ENCODE data around the gene CEACAM18.
"Not testable (repeated sequence)": the region's sequence is repeated elsewhere in the genome, so short reads cannot be mapped to it uniquely, and the experiment has no call there.

CEACAM18 gene

GRCh38 chr19:51478381-51479234, at the start of gene CEACAM18:
CEACAM18 (plus strand) TSS chr19:51478539.
- no peak for DNase-seq

DNA sequence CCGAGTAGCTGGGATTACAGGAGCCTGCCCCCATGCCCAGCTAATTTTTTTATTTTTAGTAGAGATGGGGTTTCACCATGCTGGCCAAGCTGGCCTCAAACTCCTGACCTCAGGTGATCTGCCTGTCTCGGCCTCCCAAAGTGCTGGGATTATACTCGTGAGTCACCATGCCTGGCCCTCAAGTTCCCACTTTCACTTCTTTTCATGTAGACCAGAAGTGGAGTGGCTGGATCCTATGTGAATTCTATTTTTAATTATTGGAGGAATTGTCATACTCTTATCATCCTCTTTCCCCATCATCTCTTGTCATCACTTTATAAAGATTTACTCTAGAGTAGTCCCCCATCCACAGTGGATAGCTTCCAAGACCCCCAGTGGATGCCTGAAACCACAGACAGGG, 48.1 kb upstream of the CEACAM18 start:
- no peak for DNase-seq

DNA sequence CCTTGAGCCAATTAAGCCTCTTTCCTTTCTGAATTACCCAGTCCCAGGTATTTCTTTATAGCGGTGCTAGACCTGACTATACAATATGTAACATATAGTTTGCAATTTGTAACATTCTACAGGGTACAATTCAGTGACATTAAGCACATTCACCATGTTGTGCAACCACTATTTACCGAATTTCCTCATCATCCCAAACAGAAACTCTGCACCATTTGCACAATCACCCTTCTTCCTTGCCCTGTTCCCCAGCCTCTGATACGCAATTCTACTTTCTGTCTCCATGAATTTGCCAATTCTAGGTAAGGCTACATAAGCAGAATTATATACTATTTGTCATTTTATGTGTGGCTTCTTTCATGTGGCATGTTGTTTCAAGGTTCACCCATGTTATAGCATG, 47.2 kb upstream of the CEACAM18 start:
- DNase-seq = no peak

DNA sequence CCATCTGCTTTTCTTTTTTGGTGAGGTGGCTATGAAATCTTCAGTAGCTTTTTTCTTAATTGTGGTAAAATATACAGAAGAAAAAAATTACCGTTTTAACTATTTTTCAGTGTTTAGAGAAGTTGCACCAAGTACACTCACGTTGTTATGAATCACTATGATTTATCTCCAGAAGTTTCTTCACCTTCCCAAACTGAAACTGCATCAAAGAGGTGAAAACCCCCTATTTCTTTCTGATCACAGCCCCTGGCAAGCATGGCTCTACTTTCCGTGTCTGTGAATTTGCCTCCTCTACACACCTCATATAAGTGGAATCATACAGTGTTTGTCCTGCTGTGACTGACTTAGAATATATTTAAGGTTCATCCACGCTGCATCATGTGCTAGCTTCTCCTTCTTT, 45.3 kb upstream of the CEACAM18 start:
- DNase-seq = no peak

DNA sequence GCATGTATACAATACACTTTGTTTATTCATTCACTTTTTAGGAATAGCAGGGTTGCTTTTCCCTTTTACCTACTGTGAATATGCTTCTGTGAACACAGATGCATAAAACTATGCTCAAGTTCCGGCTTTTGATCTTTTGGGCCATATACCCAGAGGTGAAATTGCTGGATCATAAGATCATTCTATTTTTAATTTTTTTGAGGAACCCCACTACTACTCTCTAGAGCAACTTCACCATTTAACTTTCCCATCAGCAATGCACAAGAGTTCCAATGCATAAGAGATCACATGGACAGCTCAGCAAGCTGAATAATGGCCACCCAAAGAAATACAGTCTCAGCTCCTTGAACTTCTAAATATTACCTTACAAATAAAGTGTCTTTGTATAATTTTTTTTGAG, 43.9 kb upstream of the CEACAM18 start:
- no peak for DNase-seq

DNA sequence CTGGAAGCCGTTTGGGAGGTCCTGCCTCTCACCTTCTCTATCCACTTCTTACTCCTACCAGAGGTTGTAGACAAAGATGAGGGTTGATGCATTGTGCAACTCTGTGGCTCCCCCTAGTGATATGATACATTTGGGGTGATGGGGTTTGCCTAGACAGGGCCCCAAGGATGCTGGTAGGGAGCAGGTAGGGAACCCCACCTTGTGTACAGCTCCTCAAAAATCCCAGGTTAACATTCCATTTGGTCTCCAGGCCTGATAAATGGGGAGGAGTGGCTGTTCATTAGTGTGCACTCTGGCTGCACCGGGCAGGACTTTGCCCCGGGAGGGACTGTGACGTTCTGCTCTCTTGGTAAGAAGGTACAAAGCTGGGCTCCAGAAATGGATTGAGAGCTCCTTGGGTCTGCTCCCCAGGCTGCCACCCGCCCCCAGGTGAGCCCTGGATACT, 39.3 kb upstream of the CEACAM18 start:
- no peak for DNase-seq

GRCh38 chr19:51440052-51440451, 38.3 kb upstream of the CEACAM18 start:
- no peak for DNase-seq

GRCh38 chr19:51440846-51441409, 37.4 kb upstream of the CEACAM18 start:
- no peak for DNase-seq

DNA sequence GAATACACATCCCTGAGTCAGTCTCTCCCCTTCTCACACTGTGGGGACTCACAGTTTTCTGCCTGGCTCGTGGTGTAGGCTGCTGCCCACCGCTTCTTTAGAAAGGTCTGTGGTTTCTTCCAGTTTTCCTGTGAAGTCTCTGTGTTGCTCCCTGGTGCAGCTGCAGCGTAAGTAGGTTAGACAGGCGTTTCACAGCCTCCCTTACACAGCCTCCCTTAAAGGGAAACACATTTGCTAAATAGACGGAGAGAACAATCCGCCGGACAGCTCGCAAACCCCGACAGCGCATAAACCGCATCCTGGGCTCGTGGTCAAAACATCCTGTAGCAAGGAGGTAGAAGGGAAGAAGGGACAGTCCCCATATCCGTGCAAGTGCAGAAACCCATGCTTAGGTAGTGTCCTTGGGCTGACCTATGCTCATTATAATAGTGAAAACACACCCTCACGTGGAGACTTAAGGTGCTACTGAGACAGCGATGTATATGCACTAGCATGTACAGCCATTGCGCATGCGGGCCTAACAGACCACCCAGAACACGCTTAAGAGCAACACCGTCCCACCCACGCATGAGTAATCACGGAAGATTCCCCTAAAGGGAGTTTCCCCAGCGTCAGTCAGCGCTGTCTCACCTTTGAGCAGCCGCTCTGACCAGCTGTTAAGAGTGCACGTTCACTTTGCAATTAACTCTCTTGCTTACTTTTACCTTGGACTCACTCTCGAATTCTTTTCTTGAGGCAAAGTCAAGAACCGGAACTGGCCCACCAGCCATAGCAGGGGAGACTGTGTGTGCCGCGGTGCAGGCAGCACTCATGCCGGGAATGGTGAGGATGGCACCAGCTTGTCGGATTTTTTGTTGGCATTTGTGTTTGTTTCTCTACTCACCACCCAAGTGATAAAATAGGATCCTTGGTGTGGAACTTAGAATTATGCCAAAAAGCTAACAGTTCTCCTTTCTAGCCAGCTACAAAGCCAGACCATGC, 36.6 kb upstream of the CEACAM18 start:
- DNase-seq = no peak

GRCh38 chr19:51447510-51447909, 30.8 kb upstream of the CEACAM18 start:
- not testable (repeated sequence) for DNase-seq

DNA sequence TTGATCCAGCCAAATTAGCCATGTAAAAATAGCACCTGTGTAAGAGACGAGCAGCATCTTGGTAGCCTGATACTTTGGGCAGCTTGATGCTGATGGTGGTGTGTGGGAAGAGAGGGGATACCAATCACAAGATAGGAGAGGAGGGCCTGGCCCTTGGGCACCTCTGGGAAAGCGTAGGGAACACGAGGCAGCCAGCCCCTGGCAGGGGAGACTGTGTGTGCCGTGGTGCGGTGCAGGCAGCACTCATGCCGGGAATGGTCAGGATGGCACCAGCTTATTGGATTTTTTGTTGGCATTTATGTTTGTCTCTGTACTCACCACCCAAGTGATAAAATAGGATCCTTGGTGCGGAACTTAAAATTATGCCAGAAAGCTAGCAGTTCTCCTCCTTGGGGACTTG, 30.3 kb upstream of the CEACAM18 start:
- no peak for DNase-seq

DNA sequence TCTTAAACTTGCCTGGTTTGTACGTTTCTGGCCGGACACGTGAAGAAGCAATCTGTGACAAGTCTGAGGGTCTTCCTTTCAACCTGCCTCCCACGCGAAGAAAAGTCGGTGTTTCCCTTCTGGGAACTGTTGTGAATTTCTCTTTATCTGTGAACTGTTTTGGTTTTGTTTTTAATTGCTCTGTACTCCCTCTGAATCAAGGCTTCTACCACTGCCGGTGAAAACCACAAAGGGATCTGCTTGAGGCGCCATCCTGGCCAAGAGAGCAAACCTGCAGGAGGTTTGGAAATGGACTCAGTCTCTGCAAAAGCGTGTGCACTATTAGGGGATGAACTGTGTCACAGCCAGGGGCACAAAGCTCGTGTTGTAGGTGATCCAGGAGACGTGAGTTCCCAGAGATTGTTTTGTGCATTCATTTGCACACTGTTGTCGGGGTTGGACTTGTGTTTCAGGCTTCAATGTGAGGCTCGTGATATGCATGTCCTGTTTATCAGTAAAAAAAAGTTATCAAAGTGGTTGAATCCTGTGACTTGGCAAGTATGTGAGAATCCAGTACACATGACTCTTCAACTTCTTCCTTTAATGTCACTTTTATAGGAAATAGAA, 29.8 kb upstream of the CEACAM18 start:
- DNase-seq = no peak

DNA sequence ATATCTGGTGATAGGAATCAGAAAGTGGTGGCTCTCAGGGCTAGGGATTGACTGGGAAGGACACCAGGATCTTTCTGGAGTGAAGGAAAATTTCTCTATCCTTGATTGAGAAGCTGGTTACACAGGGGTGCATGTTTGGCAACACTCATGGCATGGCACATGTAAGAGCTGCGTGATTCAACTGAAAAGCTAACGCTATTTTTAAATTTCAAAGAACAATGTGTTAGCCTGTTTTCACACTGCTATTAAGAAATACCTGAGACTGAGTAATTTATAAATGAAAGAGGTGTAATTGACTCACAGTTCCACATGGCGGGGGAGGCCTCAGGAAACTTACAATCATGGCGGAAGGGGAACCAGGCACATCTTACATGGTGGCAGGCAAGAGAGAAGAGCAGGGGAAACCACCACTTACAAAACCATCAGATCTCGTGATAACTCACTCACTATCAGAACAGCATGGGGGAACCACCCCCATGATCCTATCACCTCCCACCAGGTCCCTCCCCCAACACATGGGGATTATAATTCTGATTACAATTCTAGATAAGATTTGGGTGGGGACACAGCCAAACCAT, 27.5 kb upstream of the CEACAM18 start:
- DNase-seq = no peak

GRCh38 chr19:51456541-51457290, 21.6 kb upstream of the CEACAM18 start:
- DNase-seq = peak in 2 of 58 donors; percentile 9 to 36

DNA sequence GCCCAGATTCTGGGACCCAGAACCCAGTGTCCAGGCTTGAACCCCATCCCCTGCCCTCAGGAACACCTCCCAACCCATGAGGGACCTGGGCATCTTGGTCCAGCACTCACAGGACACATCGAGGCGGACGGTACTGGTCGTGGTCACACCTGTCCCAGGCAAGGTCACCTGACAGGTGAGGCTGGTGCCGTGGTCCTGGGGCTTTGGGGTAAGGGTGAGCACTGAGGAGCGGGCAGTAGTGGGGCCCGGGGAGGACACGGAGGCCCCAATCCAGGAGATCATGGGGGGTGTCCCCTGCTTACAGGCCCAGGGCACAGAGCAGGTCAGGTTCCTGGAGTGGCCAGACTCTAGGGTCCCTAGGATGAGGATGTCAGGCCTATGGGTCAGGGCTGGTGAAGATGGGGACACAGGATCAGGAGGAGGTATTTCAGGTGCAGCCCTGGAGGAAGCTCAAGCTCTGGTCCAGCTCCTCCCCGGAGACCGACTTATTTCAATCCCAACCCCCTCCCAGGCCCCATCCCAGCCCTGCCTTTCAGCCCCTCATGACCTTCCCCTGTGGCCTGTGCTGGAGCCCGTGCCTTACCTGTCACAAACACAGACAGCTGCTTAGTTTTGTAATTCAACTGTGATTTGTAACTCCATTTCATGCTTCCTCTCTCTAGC, 20.9 kb upstream of the CEACAM18 start:
- no peak for DNase-seq

- DNase-seq = no peak
These were observed 20.2 kb upstream of the CEACAM18 start, which contains the start of gene SIGLEC8 for GRCh38 chr19:51458051-51458645. SIGLEC8 (minus strand) TSS chr19:51458454; CDS start chr19:51458387, 67 bp downstream.

DNA sequence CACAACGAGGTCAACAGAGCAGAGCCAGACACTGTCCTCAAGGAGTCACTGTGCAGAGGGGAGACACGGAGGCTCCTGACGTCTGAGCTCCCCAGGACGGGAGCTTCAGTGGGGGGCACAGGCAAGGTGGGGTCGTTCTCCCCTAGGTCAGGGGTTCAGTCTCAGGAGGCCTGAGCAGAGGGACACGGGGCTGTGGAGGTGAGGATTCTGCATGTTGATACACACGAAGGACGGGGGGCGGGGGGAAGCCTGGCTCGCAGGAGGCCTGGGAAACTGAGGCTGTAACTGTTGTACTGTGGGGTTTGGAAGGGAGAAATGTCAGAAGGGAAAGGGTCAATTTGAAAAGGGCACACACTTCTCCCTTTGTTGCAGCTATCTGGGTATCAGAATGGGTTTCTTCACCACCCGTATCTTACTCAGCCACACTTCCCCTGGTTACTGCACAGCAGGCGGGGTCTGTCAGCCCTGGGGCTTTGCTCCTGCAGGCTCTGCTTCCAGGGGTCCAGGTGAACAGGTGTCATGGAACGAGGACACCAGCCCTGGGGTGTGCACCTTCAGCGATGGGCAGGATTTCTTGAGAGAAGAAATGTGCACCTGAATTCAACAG, 19.3 kb upstream of the CEACAM18 start:
- no peak for DNase-seq

DNA sequence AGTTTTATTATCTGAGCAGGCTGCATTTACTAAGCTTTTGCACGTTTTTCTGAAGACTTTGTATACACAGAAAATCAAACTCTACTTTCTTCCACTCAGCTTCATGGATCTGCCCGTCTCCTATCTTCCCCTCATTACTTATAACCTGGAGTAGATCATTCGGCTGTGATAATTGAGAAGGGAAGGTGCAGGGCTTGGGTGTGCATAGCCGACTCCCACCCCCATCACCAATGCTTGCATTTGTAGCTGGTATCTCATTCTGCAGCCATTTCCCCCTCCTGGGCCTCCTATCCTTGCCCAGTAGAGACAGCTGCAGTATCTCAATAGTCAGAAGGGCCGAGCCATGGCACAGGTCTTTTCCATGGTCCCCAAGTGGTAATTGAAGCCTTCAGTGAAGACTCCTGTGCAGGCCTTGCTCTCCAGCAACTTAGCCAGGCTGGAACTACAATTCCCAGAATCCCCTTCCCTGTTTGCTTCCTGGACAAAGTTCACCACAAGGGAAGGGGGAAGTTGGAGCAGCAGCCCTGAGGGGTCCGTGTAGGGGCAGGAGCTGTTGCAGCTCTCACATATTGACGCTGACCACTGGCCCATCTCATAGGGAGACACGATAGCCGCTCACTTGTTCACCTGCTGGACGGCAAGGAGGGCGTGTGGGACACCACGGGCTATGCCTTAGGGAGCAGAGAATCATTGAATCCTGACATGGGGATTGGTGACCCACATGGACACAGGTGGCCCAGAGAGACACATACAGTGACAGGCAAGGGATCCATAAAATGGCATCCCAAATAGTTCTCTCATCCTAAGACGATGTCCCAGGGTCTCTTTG, 18.0 kb upstream of the CEACAM18 start:
- DNase-seq = no peak
